Stimulated activated CD8-positive, alpha-beta memory T cell treated with anti-CD3 and anti-CD28 coated beads, Interleukin-12 subunit alpha, Interleukin-12 subunit beta, amount 100 ng/mL, for 24 hours (primary cell): ENCODE measurements around the gene SLC38A4.
"Not testable (repeated sequence)": the region's sequence is repeated elsewhere in the genome, so short reads cannot be mapped to it uniquely, and the experiment has no call there.

ENCODE experiments used
- DNase-seq: peaks from one replicate; pipeline ENCODE4 v3.0.0-alpha.2; 2020; ENCODE audit errors: extremely low read depth

The SLC38A4 gene

DNA sequence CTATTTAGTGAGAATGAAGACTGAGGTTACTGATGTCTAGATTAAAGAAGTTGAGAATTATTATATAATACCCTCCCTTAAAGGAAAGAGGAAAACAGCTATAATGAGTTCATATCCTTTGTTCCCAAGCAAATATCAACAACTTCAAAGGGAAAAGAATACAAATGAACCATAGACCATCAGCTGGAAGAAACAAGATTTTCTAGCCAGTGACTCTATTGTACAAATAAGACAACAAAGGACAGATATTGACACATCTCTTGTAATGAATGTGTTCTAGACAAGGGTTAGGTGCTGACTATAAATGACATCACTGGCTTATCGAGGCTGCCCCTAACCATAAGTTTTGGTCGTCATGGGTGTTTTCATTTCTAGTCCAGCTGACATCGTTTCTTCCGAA lies 48.2 kb downstream of the SLC38A4 start:
- DNase-seq: no peak

DNA sequence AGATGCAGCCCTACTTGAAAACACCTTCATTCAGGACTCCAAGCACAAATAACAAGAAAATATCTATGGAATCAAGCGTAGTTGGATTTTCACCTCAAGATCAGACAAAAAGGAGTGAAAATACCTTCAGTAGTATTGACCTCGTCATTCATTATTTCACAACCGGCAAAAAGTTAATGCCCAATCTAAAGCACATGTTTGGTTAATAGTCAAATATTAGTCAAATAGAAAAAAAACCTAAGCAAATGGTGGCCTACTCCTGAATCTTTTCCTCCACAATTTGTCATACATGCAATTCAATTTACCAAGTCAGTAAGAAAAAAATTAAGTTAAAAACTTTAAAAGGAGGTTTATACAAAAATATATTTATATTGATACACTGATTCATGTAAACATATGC lies 50.0 kb downstream of the SLC38A4 start:
- DNase-seq: no peak

DNA sequence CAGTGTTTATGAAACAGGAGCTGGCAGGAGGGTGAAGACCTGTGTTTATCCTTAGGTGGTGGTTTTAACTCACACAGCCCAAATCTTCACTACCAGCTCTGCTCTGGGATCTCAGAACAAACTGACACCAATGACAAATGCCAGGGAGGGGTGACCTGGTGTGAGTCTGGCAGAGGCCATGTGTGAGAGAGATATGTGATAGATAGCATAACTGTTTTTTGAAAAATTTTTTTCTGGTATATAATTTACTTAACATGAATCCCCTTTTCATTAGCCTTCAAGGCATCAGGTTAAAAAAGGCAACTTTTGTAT lies 51.5 kb downstream of the SLC38A4 start:
- DNase-seq: no peak

DNA sequence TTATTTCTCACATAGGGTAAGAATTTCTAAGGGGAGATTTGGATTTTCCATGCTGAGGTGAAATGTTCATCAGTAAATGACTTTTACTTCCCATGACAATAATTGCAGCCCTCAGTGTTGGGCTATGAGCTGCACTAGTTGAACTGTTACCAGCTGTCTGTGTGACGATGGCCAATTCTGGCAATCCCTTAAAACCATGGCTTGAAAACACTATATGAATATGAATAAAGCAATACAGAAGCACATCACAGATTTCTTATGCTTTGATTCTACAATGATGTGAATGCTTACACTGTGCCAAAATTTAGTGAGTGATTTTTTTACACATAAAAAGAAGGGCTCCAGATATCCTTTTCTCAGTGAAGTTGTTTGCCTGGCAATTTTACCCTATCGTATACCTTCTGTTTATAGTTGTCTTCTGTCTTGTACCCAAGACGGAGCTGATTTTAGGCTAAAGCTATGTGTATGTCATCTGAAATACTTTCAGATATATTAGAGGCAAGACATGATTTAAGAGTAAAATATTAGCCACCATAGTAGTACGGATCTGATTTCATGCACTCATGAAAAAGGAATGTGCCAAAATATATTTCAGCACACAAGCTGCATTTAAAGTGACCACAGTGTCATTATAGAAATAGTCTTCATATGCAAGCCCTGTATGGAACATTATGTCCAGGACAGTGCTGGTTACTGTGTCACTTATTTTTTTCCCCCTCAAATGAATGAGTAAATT lies 52.0 kb downstream of the SLC38A4 start:
- no peak for DNase-seq

DNA sequence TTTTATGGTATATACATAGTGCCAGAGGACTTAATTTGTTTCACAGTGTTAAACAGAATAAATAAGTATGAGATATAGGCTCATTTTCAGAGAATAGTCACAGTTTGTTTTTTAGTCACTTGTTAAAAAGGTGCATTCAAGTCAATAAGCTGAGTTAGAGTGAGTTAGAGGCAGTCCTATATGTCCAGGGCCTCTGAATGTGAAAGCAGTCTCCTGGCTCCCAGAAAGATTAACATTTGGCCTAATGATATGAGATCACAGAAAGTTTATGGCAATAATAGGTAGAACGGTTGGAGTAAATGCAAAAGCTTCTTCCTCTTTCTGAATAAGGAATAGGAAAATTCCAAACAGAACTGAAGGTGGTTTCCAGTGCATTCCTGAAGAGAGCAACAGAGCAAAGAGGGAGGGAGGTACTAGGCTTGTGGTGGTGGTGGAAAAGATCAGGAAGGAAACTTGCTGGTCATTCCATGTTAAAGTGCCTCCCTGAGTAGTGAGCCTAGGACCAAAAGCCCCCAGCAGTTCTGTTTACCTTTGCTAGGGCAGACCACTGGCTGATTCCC lies 54.4 kb downstream of the SLC38A4 start:
- no peak for DNase-seq

DNA sequence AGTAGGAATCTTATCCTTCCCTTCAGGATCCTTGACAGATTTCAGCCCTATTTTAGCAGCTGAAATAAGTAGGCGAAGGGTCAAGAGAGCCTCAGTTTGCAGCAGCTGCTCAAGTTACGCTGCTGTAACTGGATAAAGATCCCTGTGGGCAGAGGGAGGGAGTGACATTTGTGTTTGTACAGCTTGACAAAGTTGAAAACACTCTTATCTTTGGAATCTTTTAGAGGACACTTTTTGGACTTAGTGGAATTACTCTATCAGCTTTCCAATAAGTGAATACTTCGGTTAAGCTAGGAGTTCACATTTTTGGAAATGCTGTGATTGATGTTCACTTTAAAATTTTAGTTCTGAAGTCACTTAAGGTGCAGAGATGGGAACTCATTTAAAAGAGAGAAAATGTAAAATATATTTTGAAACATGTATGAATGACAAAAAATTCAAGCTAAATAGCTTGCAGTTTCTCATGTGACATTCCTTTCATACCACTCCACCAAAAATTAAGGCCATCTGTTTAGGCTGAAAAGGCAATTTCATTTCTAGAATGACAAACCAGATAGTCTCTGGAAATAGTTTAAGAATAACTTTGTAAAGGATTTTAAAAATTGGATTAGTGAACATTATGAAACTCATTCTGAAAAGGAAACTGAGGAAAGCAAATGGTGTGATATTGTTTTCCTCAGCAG lies 55.2 kb downstream of the SLC38A4 start:
- DNase-seq: no peak

DNA sequence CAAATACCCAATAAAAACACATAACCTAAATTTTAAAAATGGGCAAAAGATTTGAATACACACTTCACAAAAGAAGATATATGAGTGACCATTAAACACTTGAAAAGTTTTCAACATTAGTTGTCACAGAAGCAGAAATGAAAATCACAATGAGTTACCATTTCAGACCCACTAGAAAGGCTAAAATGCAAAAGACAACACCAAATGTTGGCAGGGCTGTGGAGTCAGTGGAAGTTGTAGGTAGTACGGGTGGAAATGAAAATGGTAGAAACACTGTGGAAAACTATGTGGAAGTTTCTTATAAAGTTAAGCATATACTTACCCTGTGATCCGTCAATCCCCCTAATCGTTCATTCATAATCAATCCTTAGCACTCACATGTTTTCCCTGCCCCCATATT lies 61.8 kb downstream of the SLC38A4 start:
- no peak for DNase-seq

DNA sequence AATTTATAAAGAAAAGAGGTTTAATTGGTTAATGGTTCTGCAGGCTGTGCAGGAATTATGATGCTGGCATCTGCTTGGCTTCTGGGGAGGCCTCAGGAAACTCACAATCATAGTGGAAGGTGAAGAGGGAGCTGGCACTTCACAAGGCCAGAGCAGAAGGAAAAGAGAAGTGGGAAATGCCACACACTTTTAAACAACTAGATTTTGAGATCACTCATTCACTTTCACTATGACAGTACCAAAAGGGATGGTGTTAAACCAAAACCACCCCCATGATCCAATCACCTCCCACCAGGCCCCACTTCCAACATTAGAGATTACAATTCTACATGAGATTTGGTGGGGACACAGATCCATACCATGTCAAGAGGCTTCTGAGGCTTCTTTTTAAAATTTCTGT lies 62.6 kb downstream of the SLC38A4 start:
- no peak for DNase-seq

DNA sequence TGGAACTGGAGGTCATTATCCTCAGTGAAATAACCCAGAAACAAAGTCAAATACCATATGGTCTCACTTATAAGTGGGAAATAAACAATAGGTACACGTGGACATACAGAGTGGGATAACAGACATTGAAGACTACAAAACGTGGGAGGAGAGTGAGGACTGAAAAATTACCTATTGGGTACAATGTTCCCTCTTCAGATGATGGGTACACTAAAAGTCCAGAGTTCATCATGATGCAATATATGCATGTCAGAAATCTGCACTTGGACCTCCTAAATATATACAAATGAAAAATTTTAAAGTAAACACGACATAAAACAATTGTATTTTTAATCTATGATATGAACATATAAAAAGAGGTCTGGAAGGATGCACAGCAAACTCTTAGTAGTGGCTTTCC lies 71.2 kb downstream of the SLC38A4 start:
- no peak for DNase-seq

DNA sequence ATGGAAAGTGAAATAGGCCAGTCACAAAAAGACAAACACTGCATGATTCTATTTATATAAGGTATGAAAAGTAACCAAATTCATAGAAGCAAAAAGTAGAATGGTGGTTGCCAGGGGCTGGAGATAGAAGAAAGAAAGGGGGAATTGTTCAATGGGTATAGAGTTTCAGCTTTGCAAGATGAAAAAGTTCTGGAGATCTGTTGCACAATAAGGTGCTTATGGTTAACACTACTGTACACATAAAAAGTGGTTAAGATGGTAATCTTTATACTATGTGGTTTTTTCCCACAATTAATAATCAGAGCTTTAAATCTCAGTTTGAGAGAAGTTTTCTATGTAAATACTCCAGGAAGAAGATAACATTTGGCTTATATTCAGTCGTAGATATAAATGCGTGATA lies 73.4 kb downstream of the SLC38A4 start:
- no peak for DNase-seq

DNA sequence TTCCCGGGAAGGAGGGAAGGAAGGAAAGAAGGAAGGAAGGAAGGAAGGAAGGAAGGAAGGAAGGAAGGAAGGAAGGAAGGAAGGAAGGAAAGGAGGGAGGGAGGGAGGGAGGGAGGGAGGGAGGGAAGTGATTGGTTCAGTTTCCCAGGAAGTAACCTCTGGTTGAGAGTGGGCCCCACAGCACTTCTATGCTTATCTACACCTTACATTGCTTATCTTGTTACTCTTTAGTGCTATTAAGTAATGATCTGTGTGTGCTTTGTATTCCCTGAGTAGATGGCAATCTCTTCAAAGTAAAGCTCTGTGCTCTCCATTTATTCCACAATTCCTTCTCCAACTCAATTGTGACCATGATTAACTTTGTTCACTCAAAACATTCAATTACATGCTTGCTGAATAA lies 74.6 kb downstream of the SLC38A4 start:
- DNase-seq: no peak

DNA sequence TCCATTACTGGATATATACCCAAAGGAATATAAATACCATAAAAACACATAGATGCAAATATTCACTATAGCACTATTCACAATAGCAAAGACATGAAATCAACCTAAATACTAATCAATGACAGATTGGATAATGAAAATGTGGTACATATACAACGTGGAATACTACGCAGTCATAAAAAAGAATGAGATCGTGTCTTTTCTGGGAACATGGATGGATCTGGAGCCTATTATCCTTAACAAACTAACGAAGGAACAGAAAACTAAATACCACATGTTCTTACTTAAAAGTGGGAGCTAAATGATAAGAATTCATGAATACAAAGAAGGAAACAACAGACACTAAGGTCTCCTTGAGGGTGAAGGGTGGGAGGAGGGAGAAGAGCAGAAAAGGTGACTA lies 76.5 kb downstream of the SLC38A4 start:
- DNase-seq: no peak

DNA sequence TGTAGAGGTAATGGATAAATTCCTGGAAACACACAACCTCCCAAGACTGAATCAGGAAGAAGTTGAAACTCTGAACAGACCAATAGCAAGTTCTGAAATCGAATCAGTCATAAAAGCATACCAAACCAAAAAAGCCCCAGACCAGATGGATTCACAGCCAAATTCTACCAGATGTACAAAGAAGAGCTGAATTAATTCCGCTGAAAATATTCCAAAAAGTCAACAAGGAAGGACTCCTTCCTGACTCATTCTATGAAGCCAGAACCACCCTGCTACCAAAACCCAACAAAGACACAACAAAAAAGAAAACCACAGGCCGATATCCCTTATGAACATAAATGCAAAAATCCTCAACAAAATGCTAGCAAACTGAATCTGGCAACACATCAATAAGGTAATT lies 81.5 kb downstream of the SLC38A4 start:
- DNase-seq: no peak

DNA sequence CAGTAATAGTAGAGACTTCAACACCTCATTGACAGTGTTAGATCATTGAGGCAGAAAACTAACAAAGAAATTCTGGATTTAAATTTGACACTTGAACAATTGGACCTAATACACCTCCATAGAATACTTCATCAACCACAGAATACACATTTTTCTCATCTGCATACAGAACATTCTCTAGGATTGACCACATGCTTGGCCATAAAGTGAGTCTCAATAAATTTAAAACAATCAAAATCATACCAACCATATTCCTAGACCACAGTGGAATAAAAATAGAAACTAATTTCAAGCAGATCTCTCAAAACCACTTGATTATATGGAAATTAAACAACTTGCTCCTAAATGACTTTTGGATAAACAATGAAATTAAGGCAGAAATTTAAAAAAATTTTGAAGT lies 82.3 kb downstream of the SLC38A4 start:
- no peak for DNase-seq

DNA sequence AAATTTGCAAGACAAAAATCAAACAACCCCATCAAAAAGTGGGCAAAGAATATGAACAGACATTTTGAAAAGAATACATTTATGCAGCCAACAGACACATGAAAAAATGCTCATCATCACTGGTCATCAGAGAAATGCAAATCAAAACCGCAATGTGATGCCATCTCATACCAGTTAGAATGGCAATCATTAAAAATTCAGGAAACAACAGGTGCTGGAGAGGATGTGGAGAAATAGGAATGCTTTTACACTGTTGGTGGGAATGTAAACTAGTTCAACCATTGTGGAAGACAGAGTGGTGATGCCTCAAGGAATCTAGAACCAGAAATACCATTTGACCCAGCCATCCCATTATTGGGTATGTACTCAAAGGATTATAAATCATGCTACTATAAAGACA lies 83.5 kb downstream of the SLC38A4 start:
- not testable (repeated sequence) for DNase-seq

DNA sequence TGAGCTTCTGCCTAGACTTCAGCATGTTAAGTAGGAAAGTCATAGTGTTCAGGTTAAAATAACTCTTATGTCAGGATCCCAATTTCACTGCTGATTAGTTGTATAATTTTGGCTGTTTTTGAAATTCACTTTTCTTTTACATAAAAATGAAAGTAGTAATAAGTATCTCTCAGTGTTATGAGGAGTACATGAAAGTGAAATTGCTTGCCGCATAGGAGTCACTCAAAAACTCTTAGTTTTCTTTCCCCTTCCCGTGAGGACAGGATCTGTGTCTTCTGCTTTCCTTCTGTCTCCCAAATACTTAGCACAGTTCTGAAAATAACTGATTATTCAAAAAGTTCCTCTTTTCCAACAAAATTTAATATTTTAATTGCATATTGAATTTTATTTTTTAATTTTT lies 100.5 kb downstream of the SLC38A4 start:
- no peak for DNase-seq

DNA sequence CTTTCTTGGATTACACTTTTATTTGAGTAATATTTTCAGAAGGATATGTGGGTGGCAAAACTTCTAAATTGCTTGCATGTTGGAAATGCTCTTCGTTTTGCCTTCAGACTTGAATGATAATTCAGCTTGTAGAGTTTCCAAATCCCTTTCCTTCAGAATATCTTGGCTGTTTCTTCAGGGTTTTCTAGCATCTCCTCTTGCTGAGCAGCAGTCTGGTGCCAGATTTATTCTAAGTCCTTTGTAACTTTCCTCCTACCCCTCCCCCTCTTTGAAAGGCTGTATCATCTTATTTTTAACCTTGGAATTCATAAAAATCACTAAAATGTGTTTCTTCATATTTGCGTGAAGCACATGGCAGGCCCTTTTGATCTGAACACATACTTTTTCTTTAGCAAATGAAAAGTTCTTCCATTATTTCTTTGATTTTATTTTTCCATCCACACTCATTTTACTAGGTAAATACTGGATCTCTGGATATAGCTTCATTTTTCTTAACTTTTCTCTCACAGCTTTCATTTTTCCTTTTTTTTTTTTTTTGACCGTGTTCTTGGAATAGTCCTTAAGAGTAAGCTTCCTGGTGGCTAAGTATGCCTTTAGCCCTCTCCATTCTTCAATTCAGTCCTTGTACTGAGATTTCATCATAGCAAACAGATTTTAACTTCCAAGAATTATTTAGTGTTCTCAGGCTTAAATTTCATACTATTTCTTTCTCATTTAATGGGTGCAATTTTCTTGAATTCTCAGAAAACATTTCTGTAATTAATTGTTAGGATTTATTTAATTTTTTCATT lies 102.0 kb downstream of the SLC38A4 start:
- DNase-seq: no peak

DNA sequence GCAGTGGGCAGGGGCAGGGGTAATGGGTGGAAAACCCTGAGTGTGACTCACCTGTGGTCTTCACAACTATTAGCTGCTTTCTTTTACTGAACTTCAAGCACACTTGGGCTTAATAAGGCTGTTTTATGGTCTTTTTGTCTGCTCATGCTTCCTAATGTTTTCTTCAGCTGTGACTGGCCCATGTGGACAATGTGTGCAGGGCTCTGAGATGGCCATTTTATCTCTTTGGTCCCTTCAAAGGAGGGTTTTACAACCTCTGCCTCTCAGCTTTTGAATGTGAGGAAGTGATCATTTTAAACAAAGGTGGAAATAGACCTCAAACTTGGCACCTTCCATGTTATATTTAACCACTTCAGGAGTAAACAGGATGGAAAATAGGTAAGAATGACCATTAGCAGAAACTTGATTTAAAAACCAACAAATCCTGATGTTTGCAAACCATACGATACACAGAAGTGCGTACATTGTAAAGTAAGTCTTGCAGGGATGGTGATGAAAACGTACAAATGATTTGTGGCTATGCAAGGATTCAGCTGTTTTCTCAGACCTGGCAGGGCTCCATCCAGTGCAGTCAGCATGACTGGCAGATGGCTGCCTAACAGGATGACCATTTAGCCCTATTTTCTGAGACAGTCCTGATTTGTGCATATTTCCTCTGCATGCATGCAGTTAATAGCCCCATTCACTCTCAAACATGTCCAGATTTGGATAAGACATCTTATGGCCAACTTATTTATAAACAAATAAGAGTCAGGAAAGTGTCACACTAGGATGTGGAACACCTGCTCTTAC lies 103.2 kb downstream of the SLC38A4 start:
- no peak for DNase-seq

DNA sequence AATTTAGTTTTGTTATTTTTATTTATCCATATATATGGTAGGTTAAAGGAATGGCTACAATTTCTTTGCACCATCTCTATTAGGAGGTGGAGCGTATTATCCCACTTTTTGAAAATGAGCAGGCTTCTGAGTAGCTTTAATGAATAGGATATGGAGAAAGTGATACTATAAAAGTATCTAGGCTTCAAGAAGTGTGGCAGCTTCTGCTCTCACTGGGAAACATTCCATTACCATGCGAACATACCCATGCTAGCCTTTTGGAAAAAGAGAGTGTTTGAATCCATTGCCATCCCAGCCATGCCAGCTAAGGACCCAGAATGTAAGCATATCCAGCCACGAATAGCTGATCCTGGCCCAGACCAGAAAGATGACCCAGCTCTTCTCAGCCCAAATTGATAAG lies 107.3 kb downstream of the SLC38A4 start:
- no peak for DNase-seq

DNA sequence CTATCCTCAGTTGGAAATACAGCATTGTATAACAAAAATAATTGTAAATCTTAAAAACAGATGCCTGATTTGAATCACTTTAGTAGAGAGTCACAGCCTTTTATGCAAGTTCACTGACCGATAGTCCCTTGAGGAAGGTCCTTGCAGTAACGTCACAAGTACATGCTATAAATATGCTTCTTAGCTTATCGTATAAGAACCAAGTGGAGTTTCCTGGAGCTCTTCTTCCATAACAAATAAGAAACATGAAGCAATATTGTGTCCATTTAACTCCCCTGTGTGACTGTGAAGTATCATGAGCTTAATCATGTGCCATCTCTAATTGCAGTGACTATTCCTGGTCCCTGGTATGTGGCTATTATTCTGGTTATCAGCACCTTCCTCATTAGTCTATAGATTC lies 107.9 kb downstream of the SLC38A4 start:
- no peak for DNase-seq

DNA sequence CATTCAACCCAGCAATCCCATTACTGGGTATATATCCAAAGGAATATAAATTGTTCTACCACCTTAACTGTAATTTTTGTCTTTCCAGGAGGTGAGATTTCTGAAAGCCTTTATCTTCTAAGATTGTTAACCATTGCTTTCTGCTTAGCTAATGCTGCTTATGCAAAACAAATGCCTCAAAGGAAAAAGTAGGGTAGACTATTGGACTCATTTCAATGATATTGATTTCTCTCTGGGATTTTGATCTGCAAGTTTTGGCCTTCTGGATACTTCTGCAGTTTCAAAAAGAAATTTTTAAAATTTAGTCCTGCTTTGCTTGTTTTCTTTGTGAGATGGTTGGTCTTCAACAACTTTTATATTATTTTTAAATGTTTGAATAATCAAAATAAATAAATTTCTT lies 108.6 kb downstream of the SLC38A4 start:
- DNase-seq: no peak
